HG02852 (cell line): ENCODE measurements around the gene FOLR2.
"Not testable (repeated sequence)": the region's sequence is repeated elsewhere in the genome, so short reads cannot be mapped to it uniquely, and the experiment has no call there.

Source experiments
- ATAC-seq: cut with Tn5 transposase; IDR thresholded peaks from one replicate; pipeline ENCODE4 v1.9.1; 2021; ENCODE audit warnings: mild to moderate bottlenecking, moderate library complexity; ENCODE audit not compliant: unreplicated experiment

FOLR2 gene

GRCh38 chr11:72216638-72217037 lies at the start of gene FOLR2:
FOLR2 (plus strand) TSS chr11:72216794; CDS start chr11:72218585, 1,791 bp downstream.
- ATAC-seq, result no peak

GRCh38 chr11:72169046-72169555 lies 47.5 kb upstream of the FOLR2 start:
- ATAC-seq, result not testable (repeated sequence)

GRCh38 chr11:72169754-72170153 lies 46.8 kb upstream of the FOLR2 start:
- not testable (repeated sequence) for ATAC-seq

GRCh38 chr11:72172043-72172442 lies 44.6 kb upstream of the FOLR2 start:
- not testable (repeated sequence) for ATAC-seq

GRCh38 chr11:72173291-72173690 lies 43.3 kb upstream of the FOLR2 start:
- no peak for ATAC-seq

GRCh38 chr11:72174302-72175070 lies 42.1 kb upstream of the FOLR2 start:
- ATAC-seq, result no peak

- no peak for ATAC-seq
Observed at GRCh38 chr11:72177656-72178055, 38.9 kb upstream of the FOLR2 start.

- ATAC-seq, result no peak
Observed at GRCh38 chr11:72179049-72179803, 37.4 kb upstream of the FOLR2 start.

- ATAC-seq, result no peak
Observed at GRCh38 chr11:72179804-72180396, 36.7 kb upstream of the FOLR2 start.

- not testable (repeated sequence) for ATAC-seq
Observed at GRCh38 chr11:72180892-72181552, 35.6 kb upstream of the FOLR2 start.

GRCh38 chr11:72181553-72181958 lies 35.0 kb upstream of the FOLR2 start:
- not testable (repeated sequence) for ATAC-seq

GRCh38 chr11:72188267-72188666 lies 28.3 kb upstream of the FOLR2 start:
- no peak for ATAC-seq

- ATAC-seq, result no peak
Observed at GRCh38 chr11:72189455-72190250, 26.9 kb upstream of the FOLR2 start.

- ATAC-seq, result no peak
Observed at GRCh38 chr11:72190631-72191071, 25.9 kb upstream of the FOLR2 start.

- ATAC-seq, result no peak
Observed at GRCh38 chr11:72191961-72192381, 24.6 kb upstream of the FOLR2 start, which contains the start of gene FOLR1. FOLR1 (plus strand) TSS chr11:72192140; CDS start chr11:72192174, 34 bp downstream.

- no peak for ATAC-seq
Observed at GRCh38 chr11:72195518-72196270, 20.9 kb upstream of the FOLR2 start.

- ATAC-seq, result not testable (repeated sequence)
Observed at GRCh38 chr11:72201445-72201844, 15.1 kb upstream of the FOLR2 start.

GRCh38 chr11:72202571-72202970 lies 14.0 kb upstream of the FOLR2 start:
- no peak for ATAC-seq

GRCh38 chr11:72203163-72203562 lies 13.4 kb upstream of the FOLR2 start:
- ATAC-seq, result no peak
